AG09319 (cell line): ENCODE results near the gene AK8.
A peak's percentile ranks its signal among the peaks of the same experiment; 100 is the strongest.

Source experiments
- DNase-seq: peaks from one replicate; pipeline ENCODE4 v3.0.0-alpha.2; 2010; ENCODE audit warnings: low read depth; ENCODE audit errors: extremely low read depth
- CTCF ChIP-seq: IDR thresholded peaks from 2 replicates; pipeline ENCODE4 v1.5.1; 2011; ENCODE audit warnings: low read depth, mild to moderate bottlenecking, inconsistent platforms, low read length, moderate library complexity

The AK8 gene

GRCh38 chr9:132877824-132878694 is at the start of gene AK8:
TSS of gene AK8 (minus strand) at chr9:132878284. CDS start at chr9:132878255, 29 bp downstream.
- TF ChIP-seq CTCF, result no peak
- peak; percentile 36 for DNase-seq

GRCh38 chr9:132927704-132928103 is 49.6 kb upstream of the AK8 start:
- DNase-seq, result no peak
- TF ChIP-seq CTCF, result no peak

- no peak for DNase-seq
- TF ChIP-seq CTCF, result no peak
These were observed 45.3 kb upstream of the AK8 start for GRCh38 chr9:132923346-132923902.

GRCh38 chr9:132919614-132920268 is 41.7 kb upstream of the AK8 start:
- TF ChIP-seq CTCF, result no peak
- no peak for DNase-seq

GRCh38 chr9:132914924-132915323 is 36.8 kb upstream of the AK8 start:
- no peak for TF ChIP-seq CTCF
- DNase-seq, result no peak

- no peak for TF ChIP-seq CTCF
- DNase-seq, result no peak
These were observed 34.0 kb upstream of the AK8 start for GRCh38 chr9:132912131-132912530.

GRCh38 chr9:132910376-132910775 is 32.3 kb upstream of the AK8 start:
- DNase-seq, result no peak
- no peak for TF ChIP-seq CTCF
